OCI-LY3 (cell line): Measurements from ENCODE around the gene IFT25.
A peak's percentile ranks its signal among the peaks of the same experiment; 100 is the strongest.
"Not testable (repeated sequence)": the region's sequence is repeated elsewhere in the genome, so short reads cannot be mapped to it uniquely, and the experiment has no call there.

Experiments
- H2AFZ ChIP-seq: fragments of 200-600, 300-600 bp; shearing (Covaris generic); 2 replicates; pipeline ENCODE4 v1.6.0; 2014; ENCODE audit warnings: antibody characterized with exemption, low read depth, low read length
- H3K27ac ChIP-seq: fragments of 200-600, 300-600 bp; sonication (generic); 2 replicates; pipeline ENCODE4 v1.5.1; 2014; ENCODE audit warnings: mild to moderate bottlenecking, low read length, moderate library complexity, mixed read lengths
- H3K27me3 ChIP-seq: fragments of 200-600, 300-600 bp; sonication (generic); 2 replicates; pipeline ENCODE4 v1.6.1; 2014; ENCODE audit warnings: low read depth, low read length, mixed read lengths
- H3K36me3 ChIP-seq: fragments of 200-600, 300-600 bp; sonication (generic); replicated peaks from 2 replicates; pipeline ENCODE3; 2014; ENCODE audit warnings: low read depth, low read length, mixed read lengths
- H3K4me1 ChIP-seq: fragments of 300-600, 200-600 bp; sonication (generic); 2 replicates; pipeline ENCODE4 v1.6.1; 2014; ENCODE audit warnings: low read length, mixed read lengths
- H3K4me2 ChIP-seq: fragments of 200-600, 300-600 bp; sonication (generic); 2 replicates; pipeline ENCODE4 v1.6.1; 2014; ENCODE audit warnings: low read length, mixed read lengths
- H3K4me3 ChIP-seq: fragments of 300-600, 200-600 bp; sonication (generic); 2 replicates; pipeline ENCODE4 v1.5.1; 2014; ENCODE audit warnings: antibody characterized with exemption, mild to moderate bottlenecking, low read length, moderate library complexity
- H3K79me2 ChIP-seq: fragments of 300-600, 200-600 bp; shearing (Covaris generic); 2 replicates; pipeline ENCODE4 v1.6.1; 2014; ENCODE audit warnings: mild to moderate bottlenecking, low read length, mixed read lengths
- H3K9ac ChIP-seq: fragments of 300-600, 200-600 bp; shearing (Covaris generic); 2 replicates; pipeline ENCODE4 v1.6.0; 2014; ENCODE audit warnings: mild to moderate bottlenecking, low read length, moderate library complexity
- H3K9me3 ChIP-seq: fragments of 200-600, 300-600 bp; shearing (Covaris generic); 2 replicates; pipeline ENCODE4 v1.6.1; 2014; ENCODE audit warnings: low read length, mixed read lengths; ENCODE audit not compliant: insufficient read depth
- H4K20me1 ChIP-seq: fragments of 200-600, 300-600 bp; sonication (generic); 2 replicates; pipeline ENCODE4 v1.6.1; 2016; ENCODE audit warnings: low read length, mixed read lengths; ENCODE audit not compliant: insufficient read depth
- EZH2phosphoT487 ChIP-seq: fragments of 200-600 bp; shearing (Covaris generic); IDR thresholded peaks from 2 replicates; pipeline ENCODE4 v1.6.1; 2018; ENCODE audit warnings: antibody characterized with exemption, mixed run types, low read depth
- TF ChIP-seq, protein P1 (sequence below): fragments of 200-600, 300-600 bp; sonication (generic); IDR thresholded peaks from 2 replicates; pipeline ENCODE4 v1.5.1; 2014; ENCODE audit warnings: antibody characterized with exemption, low read length, low read depth

Gene IFT25

GRCh38 chr1:53981220-53981619, 35.7 kb upstream of the IFT25 start:
- no peaks in the 10 kb centered on the region for H3K36me3 ChIP-seq
- H3K9ac ChIP-seq: no peak overlapping the region
- H3K4me3 ChIP-seq: no peak overlapping the region
- H3K9me3 ChIP-seq: no peaks in the 10 kb centered on the region
- no peaks in the 10 kb centered on the region for H4K20me1 ChIP-seq
- H3K4me2 ChIP-seq: no peak overlapping the region
- no peak overlapping the region for H3K27ac ChIP-seq
- TF ChIP-seq, protein P1, sequence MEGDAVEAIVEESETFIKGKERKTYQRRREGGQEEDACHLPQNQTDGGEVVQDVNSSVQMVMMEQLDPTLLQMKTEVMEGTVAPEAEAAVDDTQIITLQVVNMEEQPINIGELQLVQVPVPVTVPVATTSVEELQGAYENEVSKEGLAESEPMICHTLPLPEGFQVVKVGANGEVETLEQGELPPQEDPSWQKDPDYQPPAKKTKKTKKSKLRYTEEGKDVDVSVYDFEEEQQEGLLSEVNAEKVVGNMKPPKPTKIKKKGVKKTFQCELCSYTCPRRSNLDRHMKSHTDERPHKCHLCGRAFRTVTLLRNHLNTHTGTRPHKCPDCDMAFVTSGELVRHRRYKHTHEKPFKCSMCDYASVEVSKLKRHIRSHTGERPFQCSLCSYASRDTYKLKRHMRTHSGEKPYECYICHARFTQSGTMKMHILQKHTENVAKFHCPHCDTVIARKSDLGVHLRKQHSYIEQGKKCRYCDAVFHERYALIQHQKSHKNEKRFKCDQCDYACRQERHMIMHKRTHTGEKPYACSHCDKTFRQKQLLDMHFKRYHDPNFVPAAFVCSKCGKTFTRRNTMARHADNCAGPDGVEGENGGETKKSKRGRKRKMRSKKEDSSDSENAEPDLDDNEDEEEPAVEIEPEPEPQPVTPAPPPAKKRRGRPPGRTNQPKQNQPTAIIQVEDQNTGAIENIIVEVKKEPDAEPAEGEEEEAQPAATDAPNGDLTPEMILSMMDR: no peak
- no peak for TF ChIP-seq EZH2phosphoT487
- H3K4me1 ChIP-seq: peaks cover 5% of the 10 kb centered on the region; the same call in 1 of the 2 replicates
- no peak overlapping the region for H2AFZ ChIP-seq
- H3K79me2 ChIP-seq: no peaks in the 10 kb centered on the region
- no peaks in the 10 kb centered on the region for H3K27me3 ChIP-seq

DNA sequence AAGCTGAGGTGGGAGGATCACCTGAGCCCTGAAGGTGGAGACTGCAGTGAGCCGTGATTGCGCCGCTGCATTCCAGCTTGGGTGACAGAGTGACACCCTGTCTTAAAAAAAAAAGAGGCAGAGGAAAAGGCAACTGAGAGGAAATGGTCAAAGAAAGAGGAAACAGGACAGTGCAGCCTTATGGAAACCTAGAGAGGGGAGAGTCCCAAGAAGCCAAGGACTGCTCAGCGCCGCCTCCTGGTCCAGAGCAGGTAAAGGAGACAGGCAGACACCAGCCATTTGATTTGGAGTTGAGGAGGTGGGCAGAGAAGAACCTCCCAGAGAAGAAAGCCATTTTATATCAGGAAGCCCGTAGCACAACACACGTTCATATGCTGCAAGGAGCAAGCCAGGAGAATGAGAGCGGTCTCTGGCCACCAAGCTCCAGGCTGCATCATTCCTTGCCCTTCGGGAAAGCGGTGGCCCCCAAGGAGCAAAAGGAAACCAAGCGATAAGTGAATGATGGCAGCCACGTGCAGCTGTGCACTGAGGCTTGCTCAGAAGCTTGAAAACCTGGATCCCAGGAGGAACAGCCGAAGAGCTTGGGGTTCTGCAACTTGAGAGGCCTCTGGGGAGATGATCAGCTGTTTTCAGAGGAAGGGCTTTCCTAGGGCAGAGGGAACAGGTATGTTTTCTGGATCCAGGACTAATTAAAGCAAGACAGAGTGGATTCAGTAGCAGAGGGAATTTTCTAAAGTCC, 34.4 kb upstream of the IFT25 start:
- Histone ChIP-seq H3K4me1 (peaks cover 5% of the 10 kb centered on the region; the same call in 1 of the 2 replicates), H3K9ac (no peak overlapping the region), H2AFZ (no peak overlapping the region), H3K9me3 (no peaks in the 10 kb centered on the region), H3K79me2 (no peaks in the 10 kb centered on the region), H3K36me3 (no peaks in the 10 kb centered on the region), H3K4me3 (no peak overlapping the region), H3K4me2 (no peak overlapping the region), H4K20me1 (no peaks in the 10 kb centered on the region), H3K27me3 (no peaks in the 10 kb centered on the region), H3K27ac (no peak overlapping the region)
- TF ChIP-seq, protein P1: peak; percentile 27
- no peak for TF ChIP-seq EZH2phosphoT487

DNA sequence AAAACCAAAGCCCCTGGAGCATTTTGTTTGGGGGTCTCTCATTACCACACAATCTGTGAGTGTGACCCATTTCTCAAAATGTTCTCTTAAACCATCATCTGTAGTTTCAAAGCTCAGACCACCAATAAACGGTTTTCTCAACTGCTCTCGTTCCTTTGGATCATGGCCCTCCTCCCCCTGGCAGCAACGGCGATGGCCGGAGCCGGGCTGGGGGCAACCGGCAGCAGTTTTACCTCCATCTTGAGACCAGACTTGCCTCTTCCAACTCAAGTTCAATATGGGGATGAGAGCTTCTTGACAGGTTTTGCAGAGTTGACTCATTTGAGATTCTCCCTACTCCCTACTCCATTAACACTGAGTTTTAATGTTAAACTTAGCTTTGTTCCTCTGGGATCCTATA, 30.4 kb upstream of the IFT25 start:
- TF ChIP-seq, protein P1: no peak
- no peak overlapping the region for H3K27ac ChIP-seq
- no peaks in the 10 kb centered on the region for H3K9me3 ChIP-seq
- H3K27me3 ChIP-seq: no peaks in the 10 kb centered on the region
- H3K4me1 ChIP-seq: peaks cover 5% of the 10 kb centered on the region; the same call in 1 of the 2 replicates
- H2AFZ ChIP-seq: no peak overlapping the region
- no peak overlapping the region for H3K9ac ChIP-seq
- no peaks in the 10 kb centered on the region for H3K79me2 ChIP-seq
- no peaks in the 10 kb centered on the region for H3K36me3 ChIP-seq
- no peak overlapping the region for H3K4me2 ChIP-seq
- H3K4me3 ChIP-seq: no peak overlapping the region
- no peaks in the 10 kb centered on the region for H4K20me1 ChIP-seq

DNA sequence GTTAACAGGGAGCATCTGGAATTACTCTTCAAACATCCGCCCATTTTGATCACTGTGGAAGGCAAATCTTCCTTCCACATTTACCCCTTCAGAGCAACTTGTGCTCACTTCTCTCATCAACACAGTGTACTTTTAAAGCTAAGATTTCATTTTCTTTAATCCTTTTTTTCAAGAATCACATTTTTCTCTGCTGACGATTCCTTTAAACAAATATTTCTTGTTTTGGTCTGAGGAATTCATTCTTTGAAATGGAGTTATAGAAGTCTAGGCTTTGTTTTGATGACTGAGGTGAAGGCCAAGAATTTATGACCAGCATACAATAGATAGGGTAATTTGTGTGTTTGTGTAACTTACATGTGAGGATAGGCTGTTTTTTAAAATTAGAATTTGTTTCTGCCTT, 26.2 kb upstream of the IFT25 start:
- no peak overlapping the region for H2AFZ ChIP-seq
- H3K4me3 ChIP-seq: no peak overlapping the region
- no peaks in the 10 kb centered on the region for H4K20me1 ChIP-seq
- TF ChIP-seq, protein P1: no peak
- no peak for TF ChIP-seq EZH2phosphoT487
- H3K79me2 ChIP-seq: no peaks in the 10 kb centered on the region
- no peaks in the 10 kb centered on the region for H3K4me1 ChIP-seq
- H3K27me3 ChIP-seq: no peaks in the 10 kb centered on the region
- H3K4me2 ChIP-seq: no peak overlapping the region
- H3K36me3 ChIP-seq: no peaks in the 10 kb centered on the region
- H3K9ac ChIP-seq: no peak overlapping the region
- no peaks in the 10 kb centered on the region for H3K9me3 ChIP-seq
- no peak overlapping the region for H3K27ac ChIP-seq

DNA sequence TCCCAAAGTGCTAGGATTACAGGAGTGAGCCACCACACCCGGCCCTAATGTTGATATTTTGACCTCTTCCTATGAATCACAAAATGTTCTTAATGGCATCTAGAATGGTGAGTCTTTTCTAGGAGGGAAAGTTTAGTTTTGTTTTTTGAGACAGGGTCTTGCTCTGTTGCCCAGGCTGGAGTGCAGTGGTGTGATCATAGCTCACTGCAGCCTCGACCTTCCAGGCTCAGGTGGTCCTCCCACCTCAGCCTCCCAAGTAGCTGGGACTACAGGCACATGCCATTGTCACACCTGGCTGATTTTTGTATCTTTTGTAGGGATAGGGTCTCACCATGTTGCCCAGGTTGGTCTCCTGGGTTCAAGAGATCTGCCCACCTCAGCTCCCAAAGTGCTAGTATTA, 23.8 kb upstream of the IFT25 start:
- not testable (repeated sequence) for H2AFZ ChIP-seq, H4K20me1 ChIP-seq

More for the DNA sequence above, 23.8 kb upstream of the IFT25 start:
- not testable (repeated sequence) for H3K27ac ChIP-seq, H3K27me3 ChIP-seq, H3K36me3 ChIP-seq, H3K9me3 ChIP-seq, H3K9ac ChIP-seq, H3K79me2 ChIP-seq, H3K4me1 ChIP-seq, H3K4me2 ChIP-seq, H3K4me3 ChIP-seq
